GDM1 (cell line): ENCODE results near the gene UNKL.

ENCODE experiments used
- DNase-seq: peaks from one replicate; lab custom pipeline; 2025; lab: John Stamatoyannopoulos, UW

Gene UNKL

DNA sequence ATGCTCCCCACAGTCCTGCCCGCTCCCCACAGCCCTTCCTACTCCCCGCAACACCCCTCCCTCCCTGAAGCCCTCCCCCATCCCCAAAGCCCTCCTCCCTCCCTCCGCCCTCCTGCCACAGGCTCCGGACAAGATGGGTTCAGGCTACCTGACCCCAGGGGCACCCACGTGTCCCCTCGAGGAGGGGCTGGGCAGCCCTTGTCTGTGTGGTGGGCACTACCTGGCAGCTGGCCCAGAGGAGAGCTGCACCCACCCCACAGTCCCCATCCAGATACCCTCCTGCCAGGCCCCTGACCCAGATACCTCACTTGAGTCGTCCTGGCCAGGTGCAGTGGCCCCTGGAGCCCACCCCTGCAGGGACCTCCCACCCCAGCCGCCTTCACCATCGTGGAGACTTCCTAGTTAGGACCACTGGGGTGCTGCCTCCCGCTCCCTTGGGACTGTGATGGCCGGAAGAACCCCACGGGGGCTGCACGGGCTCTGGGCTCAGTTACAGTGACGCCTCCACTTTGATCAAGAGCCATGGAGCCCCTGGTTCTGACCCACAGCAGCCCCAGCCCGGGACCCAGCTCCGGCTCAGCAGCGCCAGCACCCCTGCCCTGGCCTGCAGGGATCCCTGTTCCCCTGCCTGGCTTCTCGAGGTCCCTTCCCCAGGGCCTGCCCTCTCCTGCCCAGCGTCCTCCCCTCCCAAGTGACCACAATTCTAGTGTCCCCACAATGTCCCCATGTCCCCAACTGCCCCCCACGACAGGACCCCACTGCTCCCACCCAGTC lies 17.2 kb upstream of the UNKL start:
- DNase-seq, result no peak

DNA sequence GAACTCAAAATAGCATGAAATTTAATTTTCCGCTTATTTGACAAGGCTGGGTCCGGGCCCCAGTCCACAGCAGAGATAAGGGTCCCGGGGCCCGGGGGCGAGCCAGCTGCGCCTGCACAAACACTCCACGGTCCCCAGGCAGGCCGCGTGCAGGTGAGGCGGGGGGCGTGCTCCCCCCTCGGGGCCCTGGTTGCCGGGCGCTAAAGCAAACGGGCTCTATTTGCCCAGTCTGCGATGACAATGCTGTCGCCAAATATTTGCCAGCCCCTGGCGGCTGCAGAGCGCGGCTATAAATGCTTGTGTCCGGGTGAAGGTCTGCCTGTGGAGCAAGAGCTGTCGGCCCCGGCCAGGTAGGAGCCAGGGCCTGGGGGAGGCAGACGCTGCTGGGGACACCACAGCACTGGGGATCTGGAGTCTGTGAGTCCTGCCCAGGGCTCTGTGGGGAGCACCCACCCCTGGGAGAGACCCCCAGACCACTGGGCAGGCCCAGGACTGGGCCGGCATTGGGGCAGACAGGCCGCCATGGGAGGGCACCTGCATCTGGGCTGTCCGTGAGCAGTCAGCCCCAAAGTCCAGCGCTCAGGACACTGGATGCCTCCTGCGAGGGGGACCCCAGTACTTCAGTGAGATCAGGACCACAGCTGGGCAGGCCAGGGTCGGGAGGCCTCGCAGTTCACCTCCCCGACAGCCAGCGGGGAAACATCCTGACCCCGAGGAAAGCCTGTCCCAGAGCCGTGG lies 16.4 kb upstream of the UNKL start, which contains the start of gene PERCC1:
Gene PERCC1, plus strand, starts transcription at position 320 of the 738 bp plus-strand sequence. CDS start 1,516 bp downstream, outside the sequence.
- no peak for DNase-seq

DNA sequence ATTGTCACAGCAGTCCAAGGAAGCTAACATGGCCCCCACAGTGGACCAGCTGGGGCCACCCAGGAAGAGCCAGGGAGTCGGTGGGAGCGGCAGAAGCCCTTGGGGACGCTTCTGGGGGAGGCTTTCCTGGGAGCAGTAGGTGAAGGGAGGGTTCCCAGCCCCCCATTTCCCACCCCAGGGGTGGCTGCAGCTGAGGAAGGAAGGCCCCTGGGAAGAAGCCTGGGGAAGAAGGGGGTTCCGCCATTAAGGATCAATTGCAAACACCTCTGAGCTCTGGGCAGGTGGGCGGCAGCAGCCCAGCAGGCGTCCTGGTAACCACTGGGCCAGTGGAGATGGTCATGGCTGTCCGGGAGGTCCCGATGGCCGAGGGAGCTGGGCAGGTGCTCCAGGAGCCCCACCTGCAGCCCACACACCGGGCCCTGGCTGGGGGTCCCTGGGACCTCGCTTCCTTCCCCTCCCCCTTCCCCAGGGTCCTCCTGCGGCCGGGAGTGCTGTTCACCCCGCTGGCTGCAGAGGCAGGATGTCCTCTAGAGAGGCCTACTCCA lies 15.8 kb upstream of the UNKL start:
- no peak for DNase-seq

DNA sequence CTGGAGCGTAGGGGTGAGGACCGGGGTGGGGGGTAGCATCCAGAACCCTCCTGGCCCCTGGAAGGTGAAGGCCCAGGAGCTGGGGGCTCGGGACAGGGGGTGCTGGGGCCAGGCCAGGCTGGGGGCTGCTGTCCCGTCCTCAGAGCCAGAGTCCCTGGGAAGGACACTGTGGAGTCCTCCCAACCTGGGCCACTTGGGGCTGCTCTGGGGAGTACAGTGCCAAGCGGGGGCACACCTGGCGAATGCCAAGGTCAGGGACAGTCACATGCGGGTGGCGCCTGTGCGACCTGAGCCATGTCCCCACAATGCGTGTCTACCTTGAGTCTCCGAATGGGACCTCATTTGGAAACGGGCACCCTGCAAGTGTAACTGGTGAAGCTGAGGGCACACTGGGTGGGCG lies 15.1 kb upstream of the UNKL start:
- DNase-seq, result no peak

DNA sequence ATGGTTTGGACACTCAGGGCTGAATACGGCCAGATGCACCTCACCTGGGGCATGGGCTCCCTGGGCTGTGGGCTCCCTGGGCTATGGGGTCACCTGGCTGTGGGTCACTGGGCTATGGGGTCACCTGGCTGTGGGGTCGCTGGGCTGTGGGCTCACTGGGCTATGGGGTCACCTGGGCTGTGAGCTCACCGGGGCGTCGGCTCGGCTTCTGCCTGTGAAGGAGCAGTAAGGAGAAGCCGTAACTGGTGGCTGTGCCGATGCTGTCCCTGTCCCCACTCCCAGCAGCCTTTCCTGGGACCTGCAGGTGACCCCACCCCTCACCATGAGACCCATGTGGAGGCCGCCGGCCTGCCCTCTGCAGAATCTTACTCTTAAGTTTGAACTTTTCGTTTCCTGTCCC lies 14.5 kb upstream of the UNKL start:
- no peak for DNase-seq

DNA sequence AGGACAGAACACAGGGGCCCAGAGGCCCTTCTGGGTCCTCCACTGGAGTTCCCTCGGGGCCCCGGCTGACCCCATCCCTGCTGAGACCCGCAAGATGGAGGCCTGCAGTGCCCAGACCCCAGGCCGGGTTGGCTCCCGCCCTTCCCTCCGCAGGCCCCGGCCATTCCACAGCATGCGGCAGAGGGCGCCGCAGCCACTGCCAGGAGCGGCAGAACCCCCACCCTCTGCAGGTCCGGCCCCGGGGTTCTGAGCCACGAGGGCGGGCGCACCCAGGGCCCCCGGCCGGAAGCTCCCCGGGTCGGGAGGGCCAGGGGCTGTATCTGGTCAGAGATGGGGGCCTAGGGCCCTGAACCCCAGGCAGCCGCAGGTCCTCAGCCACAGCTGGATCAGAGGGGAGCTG lies 14.0 kb upstream of the UNKL start:
- DNase-seq, result no peak

DNA sequence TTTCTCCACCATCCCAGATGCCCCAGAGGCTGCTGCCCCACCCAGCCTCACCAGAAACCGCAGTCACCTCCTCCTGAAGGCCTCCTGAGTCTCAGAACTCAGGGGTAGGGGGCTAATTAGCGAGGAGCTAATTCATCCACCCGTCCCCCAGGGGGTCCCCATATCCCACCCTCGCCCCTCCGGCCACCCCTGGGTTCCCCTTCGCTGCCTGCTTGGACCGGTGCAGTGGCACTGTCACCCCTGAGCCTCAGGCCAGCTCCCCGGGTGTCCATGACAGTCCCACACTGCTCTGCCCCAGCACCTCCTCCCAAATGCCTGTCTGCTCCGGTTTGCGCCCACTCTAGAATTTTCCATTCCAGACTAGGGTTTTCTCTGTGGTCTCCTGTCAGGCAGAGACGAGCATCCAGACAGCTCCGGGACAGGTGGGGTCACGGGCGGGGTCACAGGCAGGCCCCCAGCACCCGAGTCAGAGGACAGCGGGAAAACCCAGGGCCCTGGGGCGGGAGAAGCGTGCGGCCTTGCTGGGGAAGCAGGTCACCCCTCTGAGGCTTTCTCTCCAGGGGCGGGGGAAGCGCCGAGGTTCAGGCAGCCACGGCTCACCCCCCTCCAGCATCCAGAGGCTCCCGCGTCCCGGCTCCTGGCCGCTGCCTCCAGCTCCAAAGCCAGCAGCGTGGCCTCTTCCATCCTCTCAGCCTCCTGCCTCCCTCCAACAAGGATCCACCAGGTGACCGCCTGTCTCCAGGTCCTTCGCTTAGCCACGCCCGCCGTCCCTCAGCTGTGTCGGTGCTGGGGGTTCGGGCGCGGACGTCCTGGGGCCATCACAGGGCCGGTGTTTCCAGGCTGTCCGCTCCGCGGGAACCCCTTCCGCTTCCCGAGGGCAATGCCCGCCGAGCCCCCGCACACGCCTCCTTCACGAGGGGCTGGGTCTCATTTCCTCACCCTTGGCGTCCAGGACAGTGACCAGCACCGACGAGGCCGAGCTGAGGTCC lies 13.3 kb upstream of the UNKL start:
- no peak for DNase-seq

DNA sequence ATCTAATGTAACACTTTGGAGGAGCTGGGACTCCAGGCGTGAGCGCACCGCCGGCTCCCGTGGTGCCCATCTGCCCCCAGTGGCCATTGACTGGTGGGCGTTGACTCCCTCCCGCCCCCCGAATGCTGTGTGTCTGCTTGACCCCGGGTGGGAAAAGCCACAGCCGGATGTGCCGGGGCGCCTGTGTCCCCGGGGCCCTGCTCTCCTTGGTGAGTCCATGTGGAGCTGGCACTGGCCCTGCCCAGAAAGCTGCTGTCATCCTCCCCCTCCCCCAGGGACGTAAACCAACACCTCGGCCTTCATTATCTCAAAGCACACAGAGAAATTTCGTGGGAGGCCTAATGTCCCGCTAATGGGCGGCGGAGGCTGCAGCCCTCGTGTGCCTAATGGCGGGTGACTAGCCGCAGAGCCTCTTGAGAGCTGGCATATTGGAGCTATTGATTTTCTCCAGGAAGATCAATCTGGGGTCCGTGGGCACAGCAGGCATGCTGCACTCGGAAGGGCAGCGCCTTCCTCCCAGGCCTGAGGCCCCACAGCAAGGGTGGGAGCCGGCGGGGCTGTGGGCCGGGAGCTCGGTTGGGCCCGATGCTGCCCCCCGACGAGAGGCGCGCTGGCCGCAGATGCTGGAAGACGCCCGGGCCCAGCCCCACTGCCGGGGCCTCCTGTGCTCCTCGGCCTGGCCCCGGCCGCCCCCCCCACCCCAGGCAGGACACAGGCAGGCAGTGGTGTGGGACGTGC lies 12.4 kb upstream of the UNKL start:
- no peak for DNase-seq

DNA sequence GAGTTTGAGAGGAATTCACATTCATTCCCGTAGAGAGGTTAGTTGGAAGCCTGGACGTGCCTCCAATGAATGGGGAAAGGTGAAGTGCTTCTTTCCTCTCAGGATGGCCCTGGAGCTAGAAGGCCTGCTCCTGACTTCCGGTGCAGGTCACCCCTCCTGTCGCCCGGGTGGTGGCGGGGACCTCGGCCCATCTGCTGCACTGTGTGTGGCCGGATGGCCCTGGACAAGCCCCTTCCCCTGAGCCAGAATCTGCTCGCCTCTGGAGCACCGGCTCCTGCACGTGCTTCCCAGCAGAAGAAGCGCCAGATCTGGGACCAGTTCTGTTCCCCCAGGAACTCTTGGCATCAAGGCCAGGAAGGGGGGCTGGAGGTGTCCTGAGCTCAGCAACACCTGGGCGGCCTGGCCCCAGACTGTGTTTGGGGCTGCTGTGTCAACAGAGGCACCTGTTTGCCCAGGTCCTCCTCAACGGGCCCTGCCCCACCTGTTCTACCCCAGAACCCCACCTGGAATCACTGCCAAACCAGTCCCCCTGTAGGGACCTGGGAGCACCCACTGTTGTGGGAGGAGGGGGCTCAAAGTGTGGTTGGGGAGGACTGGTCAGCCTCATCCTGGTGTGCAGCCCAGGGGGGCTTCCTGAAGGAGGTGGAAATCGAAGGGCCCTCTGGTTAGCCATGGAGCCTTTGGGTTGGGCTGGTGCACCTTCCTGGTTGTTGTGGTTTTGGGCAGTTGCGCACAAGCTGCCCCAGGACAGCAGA lies 11.3 kb upstream of the UNKL start:
- DNase-seq, result no peak

DNA sequence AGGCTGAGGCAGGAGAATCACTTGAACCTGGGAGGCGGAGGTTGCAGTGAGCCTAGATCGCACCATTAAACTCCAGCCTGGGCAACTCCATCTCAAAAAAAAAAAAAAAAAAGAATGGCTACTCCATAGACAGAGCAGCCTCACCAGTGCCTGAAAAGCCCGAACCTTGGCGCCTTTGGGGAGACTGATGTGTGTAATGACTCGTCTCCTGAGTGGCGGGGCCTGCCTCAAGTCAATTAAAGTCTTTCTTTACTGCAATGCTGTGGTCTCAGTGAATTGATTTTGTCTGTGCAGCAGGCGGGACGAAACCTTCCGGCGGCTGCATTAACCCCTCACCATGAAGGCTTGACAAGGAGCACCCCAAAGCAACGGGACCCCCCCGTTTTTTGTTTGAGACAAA lies 9.5 kb upstream of the UNKL start:
- DNase-seq, result no peak

DNA sequence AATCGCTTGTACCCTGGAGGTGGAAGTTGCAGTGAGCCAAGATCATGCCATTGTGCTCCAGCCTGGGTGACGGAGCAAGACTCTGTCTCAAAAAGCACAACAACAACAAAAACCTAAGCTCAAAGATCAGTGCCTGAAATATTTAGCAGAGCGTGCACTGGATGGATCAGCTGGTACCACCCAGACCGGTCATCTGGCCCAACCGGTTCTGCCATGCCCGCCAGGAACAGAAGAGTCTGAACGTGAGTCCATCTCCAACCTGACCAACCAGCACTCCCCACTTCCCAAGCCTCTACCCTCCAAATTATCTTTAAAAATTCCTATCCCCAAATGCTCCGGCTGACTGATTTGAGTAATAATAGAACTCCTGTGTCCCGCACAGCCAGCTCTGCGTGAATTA lies 7.6 kb upstream of the UNKL start:
- DNase-seq, result no peak

DNA sequence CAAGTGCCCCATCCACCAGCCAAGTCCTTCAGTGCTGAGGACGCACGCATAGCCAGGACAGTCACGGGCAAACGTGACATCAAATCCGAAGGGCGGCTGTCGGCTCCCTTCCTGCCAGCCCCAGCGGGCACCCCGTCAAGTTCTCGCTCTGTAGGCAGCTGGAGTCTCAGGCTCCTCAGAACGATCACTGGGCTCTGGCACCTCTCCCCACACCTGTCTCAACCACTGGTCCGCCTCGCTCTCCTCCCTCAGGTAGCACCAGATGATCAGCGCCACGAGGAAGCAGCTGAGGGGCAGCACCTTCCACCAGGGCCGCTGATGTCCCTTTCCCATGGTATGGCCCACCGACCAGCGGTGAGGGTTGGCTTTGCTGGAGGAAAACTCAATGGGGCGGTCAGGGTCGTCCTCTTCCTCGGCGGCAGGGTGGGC lies 5.6 kb upstream of the UNKL start:
- no peak for DNase-seq

DNA sequence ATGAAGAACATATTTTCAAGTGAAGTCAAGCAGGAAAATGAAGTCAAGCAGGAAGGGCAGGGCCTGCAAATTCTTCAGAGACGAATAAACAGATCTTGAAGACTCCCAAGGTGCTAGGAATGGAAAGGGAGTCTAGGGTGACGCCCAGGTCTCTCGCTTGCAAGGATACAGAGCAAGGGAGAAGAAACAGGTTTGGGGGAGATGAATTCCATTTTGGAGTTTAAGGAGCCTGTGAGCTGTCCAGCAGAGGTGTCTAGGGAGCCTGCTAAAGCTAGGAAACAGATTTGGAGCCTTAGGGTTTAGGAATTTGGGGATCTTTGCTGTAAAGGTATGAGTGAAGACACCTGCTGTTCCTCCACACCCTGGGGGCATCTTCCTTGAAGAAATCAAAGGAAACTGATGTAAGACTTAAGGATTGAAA lies 2.0 kb upstream of the UNKL start:
- no peak for DNase-seq

DNA sequence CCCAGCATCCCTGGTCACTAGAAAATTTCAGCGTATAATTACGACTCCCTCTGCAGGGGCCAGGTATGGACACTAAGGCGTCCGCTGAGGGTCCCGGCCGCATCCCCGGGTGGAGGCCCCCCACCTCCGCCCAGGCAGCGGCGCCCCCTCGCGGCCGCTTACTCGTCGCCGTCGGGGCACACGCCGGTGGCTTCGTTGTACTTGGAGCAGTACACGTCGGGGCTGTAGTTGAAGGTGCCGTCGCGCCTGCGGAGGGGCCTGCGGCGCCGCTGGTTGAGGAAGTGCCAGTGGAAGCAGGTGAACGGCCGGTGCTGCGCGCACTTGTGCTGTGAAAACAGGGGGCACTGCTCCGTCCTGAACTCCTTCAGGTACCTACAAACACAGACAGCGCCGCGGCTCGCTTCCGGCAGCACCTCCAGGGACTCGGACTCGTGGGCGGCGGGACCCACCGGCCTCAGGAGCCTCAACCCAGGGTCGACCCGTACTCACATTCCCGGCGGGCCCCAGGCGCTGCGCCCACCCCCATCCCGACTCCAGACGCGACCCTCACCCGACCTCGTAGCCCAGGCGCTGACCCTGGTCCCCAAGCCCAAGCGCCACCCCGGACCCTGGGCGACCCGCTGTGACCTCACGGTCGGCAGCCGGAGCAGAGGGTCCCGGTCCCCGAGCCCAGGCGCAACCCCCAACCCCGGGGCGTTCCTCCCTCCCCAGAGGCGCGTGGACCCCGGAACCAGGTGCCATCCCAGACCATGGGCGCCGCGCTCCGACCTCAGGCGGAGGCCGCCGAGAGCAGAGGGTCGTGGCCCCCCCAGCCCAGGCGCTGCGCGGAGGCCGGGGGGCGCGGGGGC lies 596 bp downstream of the UNKL start:
- DNase-seq, result peak; percentile 45

DNA sequence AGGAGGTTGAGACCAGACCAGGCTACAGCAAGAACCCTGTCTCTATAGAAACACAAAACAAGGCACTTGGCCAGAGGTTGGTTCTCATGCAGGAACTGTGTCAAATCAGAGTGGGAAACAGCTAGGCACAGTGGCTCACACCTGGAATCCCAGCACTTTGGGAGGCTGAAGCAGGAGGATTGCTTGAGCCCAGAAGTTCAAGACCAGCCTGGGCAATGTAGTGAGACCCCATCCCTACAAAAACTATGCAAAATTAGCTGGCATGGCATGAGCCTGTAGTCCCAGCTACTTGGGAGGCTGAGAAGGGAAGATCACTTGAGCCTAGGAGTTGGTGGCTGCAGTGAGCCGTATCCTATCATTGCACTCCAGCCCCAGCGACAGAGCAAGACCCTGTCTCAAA lies 1.7 kb downstream of the UNKL start:
- no peak for DNase-seq

DNA sequence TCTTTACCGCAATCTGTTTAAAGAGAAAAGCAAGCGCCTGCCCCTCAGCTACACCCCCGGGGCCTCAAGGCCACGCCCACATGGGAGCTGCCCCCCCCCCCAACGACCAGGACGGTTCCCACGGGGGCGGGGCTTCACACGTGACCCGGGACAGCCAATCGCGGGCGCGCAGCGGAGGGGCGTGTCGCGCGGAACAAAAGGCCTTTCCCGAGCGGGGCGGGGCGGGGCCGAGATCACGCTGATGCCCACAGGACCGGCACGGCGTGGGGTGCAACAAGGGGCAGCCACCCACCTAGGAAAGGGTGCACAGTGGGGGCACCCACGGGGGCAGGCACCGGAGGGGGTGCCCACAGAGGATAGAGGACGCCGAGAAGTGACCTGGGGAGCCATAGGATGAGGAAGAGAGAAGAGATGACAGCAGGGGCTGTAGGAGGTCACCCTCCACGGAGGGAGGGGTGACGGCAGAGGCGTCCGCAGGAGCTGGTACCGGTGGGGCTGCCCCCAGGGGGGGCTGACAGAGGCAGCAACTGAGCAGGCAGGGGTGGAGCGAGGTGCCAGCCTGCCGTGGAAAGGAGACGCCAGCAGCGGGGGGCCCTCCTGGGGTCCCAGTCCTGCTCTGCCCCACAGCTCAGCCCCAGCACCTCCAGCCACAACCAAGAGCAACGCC lies 6.2 kb downstream of the UNKL start:
- peak; percentile 81 for DNase-seq

DNA sequence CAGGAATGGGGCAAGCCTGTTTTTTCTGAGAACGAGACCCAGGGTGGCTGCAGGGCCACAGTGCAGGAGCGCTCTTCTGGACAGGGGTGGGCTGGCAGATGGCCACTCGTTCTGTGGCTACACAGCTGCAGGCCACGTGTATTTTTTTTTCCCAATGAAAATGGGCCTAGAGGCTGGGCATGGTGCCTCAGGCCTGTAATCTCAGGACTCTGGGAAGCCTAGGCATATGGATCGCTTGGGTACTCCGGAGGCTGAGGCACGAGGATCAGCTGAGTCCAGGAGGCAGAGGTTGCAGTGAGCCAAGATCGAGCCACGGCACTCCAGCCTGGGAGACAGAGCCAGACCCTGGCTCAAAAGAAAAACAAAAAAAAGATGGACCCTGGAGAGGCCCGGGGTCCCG lies 6.8 kb downstream of the UNKL start:
- DNase-seq, result no peak

DNA sequence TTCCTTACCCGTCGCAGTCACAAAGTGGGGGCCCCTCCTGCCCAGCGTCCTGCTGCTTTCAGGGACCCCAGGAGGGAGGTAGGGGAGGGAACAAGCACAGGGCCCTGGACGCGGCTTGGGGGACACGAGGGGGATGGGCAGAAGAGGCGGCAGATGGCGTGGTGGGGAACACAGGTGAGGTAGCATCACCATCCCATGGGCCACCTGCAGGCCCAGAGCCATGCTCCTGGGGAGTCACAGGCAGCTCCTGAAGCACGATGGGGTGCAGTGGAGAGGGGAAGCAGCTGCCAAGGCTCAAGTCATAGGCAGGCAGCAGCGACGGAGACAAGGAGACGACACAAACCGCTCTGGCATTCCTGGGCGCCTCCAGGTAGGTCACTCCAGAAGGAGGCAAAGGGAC lies 10.8 kb downstream of the UNKL start:
- DNase-seq, result no peak

DNA sequence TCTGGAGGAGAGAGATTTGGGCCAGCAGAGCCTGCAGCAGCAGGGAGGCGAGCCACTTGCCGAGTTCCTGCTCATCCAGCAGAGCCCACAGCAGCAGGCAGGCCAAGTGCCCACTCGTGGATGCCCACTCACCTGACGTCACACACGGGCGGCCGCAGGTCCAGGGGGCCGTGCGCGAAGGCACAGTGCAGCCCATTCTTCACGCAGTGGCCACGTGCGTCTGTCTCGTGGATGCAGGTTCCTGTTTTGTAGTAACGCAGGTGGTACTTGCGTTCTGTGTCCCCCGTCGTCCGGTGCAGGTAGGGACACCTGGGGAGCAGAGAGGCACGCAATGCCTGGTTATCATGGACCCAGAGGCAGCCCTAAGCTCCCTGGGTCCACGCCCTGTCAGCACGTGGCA lies 11.5 kb downstream of the UNKL start:
- no peak for DNase-seq
